Measurements from ENCODE around the gene MAPKAP1.

Gene MAPKAP1

GRCh38 chr9:125430161-125431011 is 276.6 kb downstream of the MAPKAP1 start:
- ChIA-PET POLR2A (no interaction called here), CTCF (no interaction called here)
- DNase-seq (ENCODE audit: extremely low spot score) = no peak
- TF ChIP-seq ARNT (IDR thresholded peaks at IDR 0.05) = no peak

GRCh38 chr9:125429476-125430160 is 277.4 kb downstream of the MAPKAP1 start:
- DNase-seq (ENCODE audit: extremely low spot score) = no peak
- ChIA-PET CTCF (no interaction called here), POLR2A (no interaction called here)
- TF ChIP-seq PKNOX1 (IDR thresholded peaks at IDR 0.05) = no peak
- no peak for TF ChIP-seq ARNT (IDR thresholded peaks at IDR 0.05)
- TF ChIP-seq L3MBTL2 (conservative IDR thresholded peaks at IDR 0.05) = no peak
- TF ChIP-seq FOXK2 (IDR thresholded peaks at IDR 0.05) = no peak
- no peak for TF ChIP-seq FOXM1 (IDR thresholded peaks at IDR 0.05; ENCODE audit: borderline replicate concordance)
- no peak for TF ChIP-seq SUZ12 (IDR thresholded peaks at IDR 0.05)
- no peak for TF ChIP-seq LEF1 (IDR thresholded peaks at IDR 0.05; ENCODE audit: borderline replicate concordance)
- TF ChIP-seq HDGF (IDR thresholded peaks at IDR 0.05; ENCODE audit: borderline replicate concordance) = no peak
- TF ChIP-seq ZNF384 (IDR thresholded peaks at IDR 0.05) = no peak
- TF ChIP-seq FOXA1 (IDR thresholded peaks at IDR 0.05) = no peak
- no peak for TF ChIP-seq TARDBP (IDR thresholded peaks at IDR 0.05)
- no peak for TF ChIP-seq NFRKB (IDR thresholded peaks at IDR 0.05)
- TF ChIP-seq CTBP1 (IDR thresholded peaks at IDR 0.05; ENCODE audit: borderline replicate concordance) = no peak
- no peak for TF ChIP-seq SP1 (IDR thresholded peaks at IDR 0.05)
- no peak for TF ChIP-seq BHLHE40 (IDR thresholded peaks at IDR 0.05; ENCODE audit: borderline replicate concordance)
- TF ChIP-seq ELF4 (IDR thresholded peaks at IDR 0.05) = no peak

DNA sequence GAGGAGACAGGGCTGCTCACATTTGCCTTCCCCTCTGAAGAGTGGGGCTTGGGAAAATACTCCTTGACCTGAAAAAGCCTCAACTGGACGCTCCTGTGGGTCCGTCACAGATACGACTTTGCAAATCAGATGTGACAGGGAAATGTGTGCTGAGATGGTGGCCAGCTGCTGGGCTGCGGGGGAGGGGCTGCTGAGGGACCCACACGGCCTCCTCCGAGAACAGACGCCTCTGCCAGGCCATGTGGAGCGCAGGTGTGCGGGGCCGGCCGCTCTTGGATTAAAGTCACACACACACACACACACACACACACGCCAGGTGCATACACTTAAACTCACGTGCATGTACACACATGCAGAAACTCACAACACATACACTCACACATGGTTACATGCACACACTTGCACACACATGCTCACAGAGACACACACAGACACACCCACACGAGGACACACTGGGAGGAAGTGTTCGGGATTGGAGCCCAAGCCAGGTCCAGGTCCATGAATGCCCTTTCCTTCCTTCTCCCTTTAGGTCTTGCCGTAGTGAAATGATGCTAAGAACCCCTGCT is 278.0 kb downstream of the MAPKAP1 start:
- no peak for TF ChIP-seq SUZ12 (IDR thresholded peaks at IDR 0.05)
- no peak for TF ChIP-seq BHLHE40 (IDR thresholded peaks at IDR 0.05; ENCODE audit: borderline replicate concordance)
- TF ChIP-seq HDGF (IDR thresholded peaks at IDR 0.05; ENCODE audit: borderline replicate concordance) = no peak
- TF ChIP-seq NFRKB (IDR thresholded peaks at IDR 0.05) = no peak
- TF ChIP-seq FOXM1 (IDR thresholded peaks at IDR 0.05; ENCODE audit: borderline replicate concordance) = no peak
- TF ChIP-seq PKNOX1 (IDR thresholded peaks at IDR 0.05) = no peak
- no peak for TF ChIP-seq L3MBTL2 (conservative IDR thresholded peaks at IDR 0.05)
- no peak for TF ChIP-seq LEF1 (IDR thresholded peaks at IDR 0.05; ENCODE audit: borderline replicate concordance)
- no peak for TF ChIP-seq ARNT (IDR thresholded peaks at IDR 0.05)
- ChIA-PET POLR2A (no interaction called here), CTCF (no interaction called here)
- no peak for DNase-seq (ENCODE audit: extremely low spot score)

DNA sequence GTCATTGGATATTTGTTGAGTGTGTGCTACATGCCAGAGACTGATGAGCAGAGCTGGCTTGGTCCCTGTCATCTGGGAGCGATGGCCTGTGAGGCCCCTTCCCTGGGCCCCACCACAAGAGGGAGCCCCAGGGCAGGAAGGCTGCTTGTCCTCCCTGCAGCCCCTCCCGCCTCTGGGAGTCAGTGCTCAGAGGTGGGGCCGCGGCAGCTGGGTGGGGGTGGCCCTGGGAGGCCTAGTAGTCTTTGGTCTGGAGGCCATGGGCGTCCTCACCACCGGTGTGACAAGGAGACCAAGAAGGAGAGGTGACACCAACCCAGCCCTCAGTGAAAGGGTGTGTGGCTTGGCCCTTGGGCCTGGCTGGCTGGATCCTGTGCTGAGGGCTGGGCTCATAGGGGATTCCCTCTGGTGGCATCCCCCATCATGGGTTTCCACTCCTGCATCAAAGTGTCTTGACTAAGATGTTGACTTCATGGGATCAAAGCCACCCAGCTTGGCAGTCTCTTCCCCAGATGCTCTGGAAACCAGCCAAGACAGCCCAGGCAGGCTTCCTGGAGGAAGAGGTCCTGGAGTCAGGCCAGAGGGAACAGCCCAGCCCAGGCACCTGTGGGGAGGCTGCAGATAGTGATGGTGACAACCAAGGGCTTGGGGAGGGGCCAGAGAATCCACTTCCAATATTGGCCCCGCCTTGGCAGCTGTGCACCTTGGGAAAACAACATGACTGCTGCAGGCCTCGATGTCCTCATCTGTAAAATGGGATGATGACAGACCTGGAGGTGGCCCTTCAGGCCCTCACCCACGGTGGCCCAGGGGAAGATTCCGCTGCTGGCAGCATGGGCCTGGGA is 278.7 kb downstream of the MAPKAP1 start:
- ChIA-PET CTCF (interaction anchor here (0.6 to 1.5 kb wide), 6 partner anchors 9 to 1063 kb away, joined by 3 to 4 read pairs (median 3); no protein-coding TSS in a partner anchor), POLR2A (no interaction called here)
- DNase-seq (ENCODE audit: extremely low spot score) = peak; percentile 75
- TF ChIP-seq ZNF384 (IDR thresholded peaks at IDR 0.05) = no peak
- TF ChIP-seq HDGF (IDR thresholded peaks at IDR 0.05; ENCODE audit: borderline replicate concordance) = no peak
- TF ChIP-seq FOXK2 (IDR thresholded peaks at IDR 0.05) = no peak
- TF ChIP-seq ELF4 (IDR thresholded peaks at IDR 0.05) = no peak
- no peak for TF ChIP-seq NFRKB (IDR thresholded peaks at IDR 0.05)
- TF ChIP-seq FOXM1 (IDR thresholded peaks at IDR 0.05; ENCODE audit: borderline replicate concordance) = no peak
- no peak for TF ChIP-seq TARDBP (IDR thresholded peaks at IDR 0.05)
- no peak for TF ChIP-seq SUZ12 (IDR thresholded peaks at IDR 0.05)
- no peak for TF ChIP-seq PKNOX1 (IDR thresholded peaks at IDR 0.05)
- no peak for TF ChIP-seq LEF1 (IDR thresholded peaks at IDR 0.05; ENCODE audit: borderline replicate concordance)
- no peak for TF ChIP-seq CTBP1 (IDR thresholded peaks at IDR 0.05; ENCODE audit: borderline replicate concordance)
- TF ChIP-seq ARNT (IDR thresholded peaks at IDR 0.05) = no peak
- TF ChIP-seq L3MBTL2 (conservative IDR thresholded peaks at IDR 0.05) = no peak
- no peak for TF ChIP-seq BHLHE40 (IDR thresholded peaks at IDR 0.05; ENCODE audit: borderline replicate concordance)
- no peak for TF ChIP-seq SP1 (IDR thresholded peaks at IDR 0.05)
- TF ChIP-seq FOXA1 (IDR thresholded peaks at IDR 0.05) = no peak

DNA sequence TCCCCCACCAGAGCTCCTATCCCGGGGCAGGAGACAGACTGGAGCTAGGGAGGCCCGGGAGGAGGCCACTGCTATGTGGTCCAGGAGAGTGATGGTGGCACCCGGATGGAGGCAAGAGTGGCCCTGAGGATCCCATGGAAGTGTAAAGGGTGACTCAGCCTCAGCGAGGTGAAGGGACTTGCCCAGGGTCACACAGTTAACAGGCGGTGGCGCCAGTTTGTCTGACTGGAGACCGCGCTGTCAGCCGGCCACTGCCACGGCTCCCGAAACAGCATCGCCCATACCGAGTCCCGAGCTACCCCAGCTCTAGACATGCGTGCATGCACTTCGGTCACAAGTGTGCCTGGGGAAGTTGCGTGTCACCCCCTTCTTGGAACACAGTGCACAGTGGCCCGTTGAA is 279.5 kb downstream of the MAPKAP1 start:
- POLR2A ChIA-PET = no interaction called here
- DNase-seq (ENCODE audit: extremely low spot score) = no peak
- CTCF ChIA-PET = interaction anchor here (0.6 to 1.5 kb wide), 6 partner anchors 8 to 971 kb away, joined by 3 to 4 read pairs (median 3); no protein-coding TSS in a partner anchor
- no peak for TF ChIP-seq BHLHE40 (IDR thresholded peaks at IDR 0.05; ENCODE audit: borderline replicate concordance)
- TF ChIP-seq ARNT (IDR thresholded peaks at IDR 0.05) = no peak
- no peak for TF ChIP-seq PKNOX1 (IDR thresholded peaks at IDR 0.05)
- TF ChIP-seq FOXK2 (IDR thresholded peaks at IDR 0.05) = no peak
- no peak for TF ChIP-seq ELF4 (IDR thresholded peaks at IDR 0.05)
- TF ChIP-seq L3MBTL2 (conservative IDR thresholded peaks at IDR 0.05) = no peak

Data from HEK293T (cell line).